ENCODE results near the gene BABAM2. TPM values are rescaled to one million over a fixed set of nuclear protein-coding genes. Genes with fewer than 3 reads are reported as not detected.
A peak's percentile ranks its signal among the peaks of the same experiment; 100 is the strongest.

BABAM2 gene
- total and polyA plus RNA-seq, 9 of the 15 experiments (the other 6 are each of a cell fraction or from before 2014, with no cell fraction given): 10.9 to 37.4 (median 25.6) TPM

DNA sequence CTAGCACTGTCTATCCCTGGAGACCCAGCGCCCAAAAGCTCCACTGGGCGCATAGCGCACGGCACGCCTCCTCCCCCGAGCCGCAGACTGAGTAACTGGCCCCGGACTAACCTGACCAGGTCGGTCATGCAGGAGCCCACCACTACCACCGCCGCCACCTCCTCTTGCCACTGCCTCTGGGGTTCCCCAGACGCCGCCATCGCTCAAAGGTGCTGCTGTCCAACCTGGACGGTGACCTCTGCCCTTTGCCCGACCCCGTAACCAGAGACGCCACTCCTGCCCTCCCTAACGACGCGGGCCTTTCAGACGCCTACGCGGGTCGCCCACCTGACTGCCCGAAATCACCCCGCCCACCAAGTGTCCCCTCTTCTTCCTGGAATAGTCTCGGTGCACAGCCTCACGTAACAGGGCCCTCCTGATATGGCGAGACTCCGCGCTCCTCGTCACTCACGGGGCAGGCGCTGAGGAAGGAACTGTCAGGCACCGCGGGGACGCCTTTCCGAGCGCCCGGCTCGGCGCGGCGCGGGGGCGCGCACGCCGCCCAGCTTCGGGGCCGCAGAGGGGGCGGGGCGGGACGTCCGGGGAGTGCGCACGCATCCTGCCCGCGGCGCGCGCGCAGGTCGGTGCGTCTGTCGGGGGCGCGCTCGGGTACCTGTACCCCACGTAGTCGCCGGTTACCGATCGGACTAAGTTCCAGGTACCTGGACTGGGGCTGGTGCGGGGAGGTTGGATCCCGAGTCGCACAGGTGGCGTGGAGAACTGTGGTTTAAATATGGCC is at the start of gene BABAM2, which contains the start of gene RBKS (continued):
- TF ChIP-seq, protein P1, sequence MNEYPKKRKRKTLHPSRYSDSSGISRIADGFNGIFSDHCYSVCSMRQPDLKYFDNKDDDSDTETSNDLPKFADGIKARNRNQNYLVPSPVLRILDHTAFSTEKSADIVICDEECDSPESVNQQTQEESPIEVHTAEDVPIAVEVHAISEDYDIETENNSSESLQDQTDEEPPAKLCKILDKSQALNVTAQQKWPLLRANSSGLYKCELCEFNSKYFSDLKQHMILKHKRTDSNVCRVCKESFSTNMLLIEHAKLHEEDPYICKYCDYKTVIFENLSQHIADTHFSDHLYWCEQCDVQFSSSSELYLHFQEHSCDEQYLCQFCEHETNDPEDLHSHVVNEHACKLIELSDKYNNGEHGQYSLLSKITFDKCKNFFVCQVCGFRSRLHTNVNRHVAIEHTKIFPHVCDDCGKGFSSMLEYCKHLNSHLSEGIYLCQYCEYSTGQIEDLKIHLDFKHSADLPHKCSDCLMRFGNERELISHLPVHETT (CRISPR knock-in tag; conservative IDR thresholded peaks at IDR 0.05 in 1 of 2, IDR thresholded peaks at IDR 0.05 in 1 of 2): peak in 1 of 2 experiments; percentile 83; a peak in 1 of 4 replicates
- TF ChIP-seq KDM2B (CRISPR knock-in tag; IDR thresholded peaks at IDR 0.05) (no peak), HNRNPL (IDR thresholded peaks at IDR 0.05; ENCODE audit: low read depth, low read length) (no peak), YY1 (IDR thresholded peaks at IDR 0.05; ENCODE audit: borderline replicate concordance in 1 of 3, control insufficient read depth in 1 of 3, extremely low read depth in 1 of 3, insufficient read depth in 3 of 3, insufficient read length in 1 of 3, insufficient replicate concordance in 2 of 3, low read depth in 1 of 3, low read length in 2 of 3) (peak; percentile 16 to 77 (median 51)), POLR2G (IDR thresholded peaks at IDR 0.05; ENCODE audit: low read depth, low read length) (peak; percentile 77), COPS2 (conservative IDR thresholded peaks at IDR 0.05) (no peak), RBBP5 (IDR thresholded peaks at IDR 0.05; ENCODE audit: borderline replicate concordance, insufficient read depth, low read length, poor library complexity, severe bottlenecking) (peak; percentile 99), PHF20 (IDR thresholded peaks at IDR 0.05; ENCODE audit: partially characterized antibody) (peak; percentile 79), CEBPG (CRISPR knock-in tag; IDR thresholded peaks at IDR 0.05) (0 out of 2 replicates have a peak, but pooled peaks have one; percentile 25), CEBPG (tag; conservative IDR thresholded peaks at IDR 0.05 in 1 of 2, IDR thresholded peaks at IDR 0.05 in 1 of 2) (no peak)
- TF ChIP-seq, protein P2, sequence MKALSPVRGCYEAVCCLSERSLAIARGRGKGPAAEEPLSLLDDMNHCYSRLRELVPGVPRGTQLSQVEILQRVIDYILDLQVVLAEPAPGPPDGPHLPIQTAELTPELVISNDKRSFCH (CRISPR knock-in tag; IDR thresholded peaks at IDR 0.05): no peak
- TF ChIP-seq, protein P2 (tag; IDR thresholded peaks at IDR 0.05): peak; percentile 83
- TF ChIP-seq, protein P3, sequence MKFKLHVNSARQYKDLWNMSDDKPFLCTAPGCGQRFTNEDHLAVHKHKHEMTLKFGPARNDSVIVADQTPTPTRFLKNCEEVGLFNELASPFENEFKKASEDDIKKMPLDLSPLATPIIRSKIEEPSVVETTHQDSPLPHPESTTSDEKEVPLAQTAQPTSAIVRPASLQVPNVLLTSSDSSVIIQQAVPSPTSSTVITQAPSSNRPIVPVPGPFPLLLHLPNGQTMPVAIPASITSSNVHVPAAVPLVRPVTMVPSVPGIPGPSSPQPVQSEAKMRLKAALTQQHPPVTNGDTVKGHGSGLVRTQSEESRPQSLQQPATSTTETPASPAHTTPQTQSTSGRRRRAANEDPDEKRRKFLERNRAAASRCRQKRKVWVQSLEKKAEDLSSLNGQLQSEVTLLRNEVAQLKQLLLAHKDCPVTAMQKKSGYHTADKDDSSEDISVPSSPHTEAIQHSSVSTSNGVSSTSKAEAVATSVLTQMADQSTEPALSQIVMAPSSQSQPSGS (CRISPR knock-in tag; IDR thresholded peaks at IDR 0.05): no peak
- TF ChIP-seq, protein P4, sequence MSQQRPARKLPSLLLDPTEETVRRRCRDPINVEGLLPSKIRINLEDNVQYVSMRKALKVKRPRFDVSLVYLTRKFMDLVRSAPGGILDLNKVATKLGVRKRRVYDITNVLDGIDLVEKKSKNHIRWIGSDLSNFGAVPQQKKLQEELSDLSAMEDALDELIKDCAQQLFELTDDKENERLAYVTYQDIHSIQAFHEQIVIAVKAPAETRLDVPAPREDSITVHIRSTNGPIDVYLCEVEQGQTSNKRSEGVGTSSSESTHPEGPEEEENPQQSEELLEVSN (IDR thresholded peaks at IDR 0.05; ENCODE audit: borderline replicate concordance in 1 of 2, extremely low read depth in 1 of 2, insufficient read depth in 1 of 2, insufficient read length in 1 of 2, low read depth in 1 of 2, low read length in 1 of 2, poor library complexity in 1 of 2, severe bottlenecking in 1 of 2): peak in 1 of 2 experiments; percentile 70
- TF ChIP-seq, protein P5, sequence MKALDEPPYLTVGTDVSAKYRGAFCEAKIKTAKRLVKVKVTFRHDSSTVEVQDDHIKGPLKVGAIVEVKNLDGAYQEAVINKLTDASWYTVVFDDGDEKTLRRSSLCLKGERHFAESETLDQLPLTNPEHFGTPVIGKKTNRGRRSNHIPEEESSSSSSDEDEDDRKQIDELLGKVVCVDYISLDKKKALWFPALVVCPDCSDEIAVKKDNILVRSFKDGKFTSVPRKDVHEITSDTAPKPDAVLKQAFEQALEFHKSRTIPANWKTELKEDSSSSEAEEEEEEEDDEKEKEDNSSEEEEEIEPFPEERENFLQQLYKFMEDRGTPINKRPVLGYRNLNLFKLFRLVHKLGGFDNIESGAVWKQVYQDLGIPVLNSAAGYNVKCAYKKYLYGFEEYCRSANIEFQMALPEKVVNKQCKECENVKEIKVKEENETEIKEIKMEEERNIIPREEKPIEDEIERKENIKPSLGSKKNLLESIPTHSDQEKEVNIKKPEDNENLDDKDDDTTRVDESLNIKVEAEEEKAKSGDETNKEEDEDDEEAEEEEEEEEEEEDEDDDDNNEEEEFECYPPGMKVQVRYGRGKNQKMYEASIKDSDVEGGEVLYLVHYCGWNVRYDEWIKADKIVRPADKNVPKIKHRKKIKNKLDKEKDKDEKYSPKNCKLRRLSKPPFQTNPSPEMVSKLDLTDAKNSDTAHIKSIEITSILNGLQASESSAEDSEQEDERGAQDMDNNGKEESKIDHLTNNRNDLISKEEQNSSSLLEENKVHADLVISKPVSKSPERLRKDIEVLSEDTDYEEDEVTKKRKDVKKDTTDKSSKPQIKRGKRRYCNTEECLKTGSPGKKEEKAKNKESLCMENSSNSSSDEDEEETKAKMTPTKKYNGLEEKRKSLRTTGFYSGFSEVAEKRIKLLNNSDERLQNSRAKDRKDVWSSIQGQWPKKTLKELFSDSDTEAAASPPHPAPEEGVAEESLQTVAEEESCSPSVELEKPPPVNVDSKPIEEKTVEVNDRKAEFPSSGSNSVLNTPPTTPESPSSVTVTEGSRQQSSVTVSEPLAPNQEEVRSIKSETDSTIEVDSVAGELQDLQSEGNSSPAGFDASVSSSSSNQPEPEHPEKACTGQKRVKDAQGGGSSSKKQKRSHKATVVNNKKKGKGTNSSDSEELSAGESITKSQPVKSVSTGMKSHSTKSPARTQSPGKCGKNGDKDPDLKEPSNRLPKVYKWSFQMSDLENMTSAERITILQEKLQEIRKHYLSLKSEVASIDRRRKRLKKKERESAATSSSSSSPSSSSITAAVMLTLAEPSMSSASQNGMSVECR (CRISPR knock-in tag; IDR thresholded peaks at IDR 0.05): peak; percentile 99
